WERI-Rb-1 (cell line): Measurements from ENCODE around the gene WFIKKN2.
A peak's percentile ranks its signal among the peaks of the same experiment; 100 is the strongest.

Source experiments
- DNase-seq: peaks from one replicate; pipeline ENCODE4 v3.0.0-alpha.2; 2020
- H3K27ac ChIP-seq: fragments of 250-450 bp; sonication (Bioruptor Pico); 2 replicates; pipeline ENCODE4 v1.5.1; 2020; ENCODE audit warnings: mild to moderate bottlenecking, moderate library complexity
- H3K27me3 ChIP-seq: fragments of 250-450 bp; sonication (Bioruptor Pico); 2 replicates; pipeline ENCODE4 v1.5.1; 2021; ENCODE audit warnings: mild to moderate bottlenecking, low read depth, moderate library complexity; ENCODE audit not compliant: insufficient read depth, severe bottlenecking
- H3K36me3 ChIP-seq: fragments of 250-450 bp; sonication (Bioruptor Pico); 2 replicates; pipeline ENCODE4 v1.5.1; 2020; ENCODE audit warnings: mild to moderate bottlenecking, moderate library complexity
- H3K4me3 ChIP-seq: 2 replicates; pipeline ENCODE4 v1.5.1; 2011; ENCODE audit warnings: low read depth, mild to moderate bottlenecking, control low read depth, low read length
- H3K9me3 ChIP-seq: fragments of 250-450 bp; sonication (Bioruptor Pico); 2 replicates; pipeline ENCODE4 v1.5.1; 2021; ENCODE audit warnings: mild to moderate bottlenecking, moderate library complexity; ENCODE audit not compliant: severe bottlenecking
- TF ChIP-seq, protein P1 (sequence below): IDR thresholded peaks from 2 replicates; pipeline ENCODE4 v1.5.1; 2011; ENCODE audit warnings: low read depth, mild to moderate bottlenecking, control low read depth, inconsistent platforms, low read length

The WFIKKN2 gene

DNA sequence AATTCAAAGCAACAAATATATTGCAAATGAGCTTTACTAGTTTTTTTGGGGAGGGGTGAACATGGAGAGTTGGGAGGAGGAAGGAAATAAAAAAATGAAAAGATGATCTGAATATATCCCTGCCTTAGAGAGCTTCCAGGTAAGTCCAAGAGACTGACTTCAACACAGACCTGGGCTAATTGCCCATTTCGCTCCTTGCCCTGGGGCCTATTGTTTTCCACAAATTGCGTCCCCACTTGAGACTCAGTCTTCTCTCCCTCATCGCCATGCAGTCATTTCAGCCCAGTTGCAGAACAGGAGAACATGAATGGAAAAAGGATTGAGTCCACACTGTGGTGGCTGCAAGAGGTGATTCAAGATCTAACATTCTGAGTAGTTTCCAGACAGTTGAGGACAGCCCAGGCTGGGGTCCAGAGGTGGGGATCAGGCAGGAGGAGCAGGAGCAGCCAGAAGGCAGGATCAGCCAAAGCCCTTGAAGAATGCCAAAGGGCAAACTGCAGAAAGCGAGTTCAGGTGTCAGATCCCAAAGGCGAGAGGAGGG is 52.4 kb downstream of the WFIKKN2 start:
- TF ChIP-seq, protein P1, sequence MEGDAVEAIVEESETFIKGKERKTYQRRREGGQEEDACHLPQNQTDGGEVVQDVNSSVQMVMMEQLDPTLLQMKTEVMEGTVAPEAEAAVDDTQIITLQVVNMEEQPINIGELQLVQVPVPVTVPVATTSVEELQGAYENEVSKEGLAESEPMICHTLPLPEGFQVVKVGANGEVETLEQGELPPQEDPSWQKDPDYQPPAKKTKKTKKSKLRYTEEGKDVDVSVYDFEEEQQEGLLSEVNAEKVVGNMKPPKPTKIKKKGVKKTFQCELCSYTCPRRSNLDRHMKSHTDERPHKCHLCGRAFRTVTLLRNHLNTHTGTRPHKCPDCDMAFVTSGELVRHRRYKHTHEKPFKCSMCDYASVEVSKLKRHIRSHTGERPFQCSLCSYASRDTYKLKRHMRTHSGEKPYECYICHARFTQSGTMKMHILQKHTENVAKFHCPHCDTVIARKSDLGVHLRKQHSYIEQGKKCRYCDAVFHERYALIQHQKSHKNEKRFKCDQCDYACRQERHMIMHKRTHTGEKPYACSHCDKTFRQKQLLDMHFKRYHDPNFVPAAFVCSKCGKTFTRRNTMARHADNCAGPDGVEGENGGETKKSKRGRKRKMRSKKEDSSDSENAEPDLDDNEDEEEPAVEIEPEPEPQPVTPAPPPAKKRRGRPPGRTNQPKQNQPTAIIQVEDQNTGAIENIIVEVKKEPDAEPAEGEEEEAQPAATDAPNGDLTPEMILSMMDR, result no peak
- H3K36me3 ChIP-seq, result no peaks in the 10 kb centered on the region
- no peak overlapping the region for H3K4me3 ChIP-seq
- no peak overlapping the region for H3K27ac ChIP-seq
- no peaks in the 10 kb centered on the region for H3K27me3 ChIP-seq
- no peak for DNase-seq
- no peaks in the 10 kb centered on the region for H3K9me3 ChIP-seq

DNA sequence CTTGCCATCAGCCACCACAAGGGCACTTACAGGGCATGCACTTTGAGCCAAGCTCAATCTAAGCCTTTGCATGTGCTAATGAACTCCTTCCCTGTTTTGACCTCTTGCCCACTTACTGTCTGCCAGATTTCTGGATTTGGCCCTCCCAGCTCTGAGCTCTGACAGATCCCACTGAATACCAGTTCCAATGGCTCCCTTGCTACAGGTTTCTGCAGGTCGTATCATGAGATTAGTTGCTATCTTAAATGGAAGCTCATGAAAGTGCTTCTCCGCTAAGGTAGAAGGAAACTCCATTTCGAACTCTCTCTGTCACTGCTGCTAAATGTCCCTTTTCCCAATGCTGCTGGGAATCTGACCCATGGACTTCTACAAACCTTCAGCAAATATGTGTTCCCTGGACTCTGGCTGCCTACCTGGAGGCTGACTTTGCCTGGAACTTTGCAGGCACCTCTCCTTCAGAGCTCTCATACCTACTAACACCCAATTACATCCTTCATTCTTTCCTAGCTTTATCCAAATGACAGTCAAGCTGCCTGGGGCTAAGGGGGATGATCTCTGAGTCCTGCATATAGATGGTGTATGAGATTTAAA is 54.2 kb downstream of the WFIKKN2 start:
- Histone ChIP-seq H3K36me3 (no peaks in the 10 kb centered on the region), H3K9me3 (no peaks in the 10 kb centered on the region), H3K27ac (peak overlapping the region; percentile 15; the same call in 1 of the 2 replicates), H3K27me3 (no peaks in the 10 kb centered on the region), H3K4me3 (no peak overlapping the region)
- DNase-seq, result no peak
- TF ChIP-seq, protein P1, result no peak

DNA sequence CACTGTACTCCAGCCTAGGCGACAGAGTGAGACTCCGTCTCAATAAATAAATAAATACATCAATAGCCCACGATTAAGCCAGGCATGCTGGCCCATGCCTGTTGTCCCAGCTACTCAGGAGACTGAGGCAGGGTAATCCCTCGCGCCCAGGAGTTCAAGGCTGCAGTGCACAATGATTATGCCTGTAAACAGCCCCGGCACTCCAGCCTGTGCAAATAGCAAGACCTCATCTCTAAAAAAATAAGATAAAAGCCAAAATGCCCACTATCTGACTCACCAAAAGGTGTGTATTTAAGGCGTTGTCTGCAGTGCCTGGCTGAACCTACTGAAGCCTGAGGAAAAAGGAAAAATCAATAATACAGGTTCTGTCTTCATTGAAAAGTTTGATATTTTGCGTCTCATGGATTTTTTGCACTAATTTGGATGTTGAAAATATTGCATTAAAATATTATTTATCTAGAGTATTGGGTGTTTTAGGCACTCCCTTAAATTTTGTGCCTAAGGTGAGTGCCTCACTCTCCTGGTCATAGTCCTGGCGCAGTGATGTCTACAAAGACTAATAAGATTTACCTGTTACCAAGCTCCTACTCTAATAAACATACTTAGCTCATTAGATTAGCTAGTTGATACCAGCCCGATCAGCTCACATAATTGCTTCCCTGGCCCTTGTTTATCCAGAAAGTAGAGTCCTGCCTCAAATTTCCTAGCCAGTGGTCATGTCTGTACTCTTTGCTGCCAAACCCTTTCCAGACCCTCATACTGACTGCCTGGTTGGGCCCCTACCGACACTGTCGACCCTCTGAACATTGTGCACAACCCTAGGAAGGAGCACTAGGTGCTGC is 55.5 kb downstream of the WFIKKN2 start:
- no peaks in the 10 kb centered on the region for H3K27me3 ChIP-seq
- no peak for DNase-seq
- H3K36me3 ChIP-seq, result no peaks in the 10 kb centered on the region
- TF ChIP-seq, protein P1, result no peak
- no peaks in the 10 kb centered on the region for H3K9me3 ChIP-seq
- no peak overlapping the region for H3K4me3 ChIP-seq
- no peak overlapping the region for H3K27ac ChIP-seq

DNA sequence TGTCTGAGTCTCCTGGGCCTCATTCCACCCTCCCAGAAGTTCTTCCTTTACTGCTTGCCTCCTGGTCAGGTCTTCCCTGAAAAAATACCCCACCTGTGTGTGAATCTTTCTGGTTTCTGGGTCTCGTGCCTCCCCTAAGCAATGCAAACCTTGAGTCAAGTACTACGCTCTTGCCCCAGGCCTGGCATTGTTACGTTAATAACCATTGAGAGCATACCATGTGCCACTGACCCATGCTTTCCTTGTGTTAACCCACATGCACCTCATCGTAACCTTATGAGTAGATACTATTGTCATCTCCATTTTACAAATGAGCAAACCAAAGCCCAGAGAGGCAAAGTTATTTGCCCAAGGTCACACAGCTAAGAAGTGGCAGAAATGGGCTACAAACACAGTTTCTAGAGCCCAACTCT is 56.2 kb downstream of the WFIKKN2 start:
- no peak overlapping the region for H3K27ac ChIP-seq
- no peaks in the 10 kb centered on the region for H3K27me3 ChIP-seq
- TF ChIP-seq, protein P1, result no peak
- no peaks in the 10 kb centered on the region for H3K9me3 ChIP-seq
- no peak overlapping the region for H3K4me3 ChIP-seq
- DNase-seq, result no peak
- no peaks in the 10 kb centered on the region for H3K36me3 ChIP-seq
